ENCODE measurements around the gene FAM149B1.
"Not testable (repeated sequence)": the region's sequence is repeated elsewhere in the genome, so short reads cannot be mapped to it uniquely, and the experiment has no call there.

The FAM149B1 gene

GRCh38 chr10:73167783-73168464 is at the start of gene FAM149B1, which contains the start of gene ECD:
TSS of gene FAM149B1 (plus strand) at chr10:73168119. CDS start at chr10:73168340, 221 bp downstream.
TSS of gene ECD (minus strand) at chr10:73168008. CDS start at chr10:73163937, 4,071 bp downstream.
- DNase-seq, result peak; percentile 68

- DNase-seq, result no peak
Measured at GRCh38 chr10:73119457-73119856, 48.5 kb upstream of the FAM149B1 start.

- DNase-seq, result no peak
Measured at GRCh38 chr10:73119952-73120351, 48.0 kb upstream of the FAM149B1 start.

- DNase-seq, result no peak
Measured at GRCh38 chr10:73126343-73126742, 41.6 kb upstream of the FAM149B1 start.

- DNase-seq, result no peak
Measured at GRCh38 chr10:73131301-73131700, 36.6 kb upstream of the FAM149B1 start.

- no peak for DNase-seq
Measured at GRCh38 chr10:73131913-73132686, 35.8 kb upstream of the FAM149B1 start.

GRCh38 chr10:73134727-73135126 is 33.2 kb upstream of the FAM149B1 start:
- no peak for DNase-seq

- no peak for DNase-seq
Measured at GRCh38 chr10:73136627-73137026, 31.3 kb upstream of the FAM149B1 start.

GRCh38 chr10:73139251-73139650 is 28.7 kb upstream of the FAM149B1 start:
- DNase-seq, result no peak

- DNase-seq, result no peak
Measured at GRCh38 chr10:73141603-73142002, 26.3 kb upstream of the FAM149B1 start.

GRCh38 chr10:73150633-73151413 is 17.1 kb upstream of the FAM149B1 start:
- not testable (repeated sequence) for DNase-seq

GRCh38 chr10:73152009-73152408 is 15.9 kb upstream of the FAM149B1 start:
- no peak for DNase-seq

GRCh38 chr10:73156054-73156453 is 11.9 kb upstream of the FAM149B1 start:
- no peak for DNase-seq

GRCh38 chr10:73159038-73159648 is 8.8 kb upstream of the FAM149B1 start:
- peak; percentile 1 for DNase-seq

GRCh38 chr10:73161079-73161478 is 6.8 kb upstream of the FAM149B1 start:
- DNase-seq, result no peak

- no peak for DNase-seq
Measured at GRCh38 chr10:73161662-73162061, 6.3 kb upstream of the FAM149B1 start.

- DNase-seq, result no peak
Measured at GRCh38 chr10:73163096-73163495, 4.8 kb upstream of the FAM149B1 start.

- DNase-seq, result no peak
Measured at GRCh38 chr10:73166972-73167371, 947 bp upstream of the FAM149B1 start.

GRCh38 chr10:73167458-73167782 is 499 bp upstream of the FAM149B1 start:
- DNase-seq, result no peak

GRCh38 chr10:73168465-73168803 is 515 bp downstream of the FAM149B1 start:
- DNase-seq, result no peak

GRCh38 chr10:73169320-73169719 is 1.4 kb downstream of the FAM149B1 start:
- no peak for DNase-seq

GRCh38 chr10:73172867-73173266 is 4.9 kb downstream of the FAM149B1 start:
- no peak for DNase-seq
